ENCODE data around the gene ACOT8.
"Not testable (repeated sequence)": the region's sequence is repeated elsewhere in the genome, so short reads cannot be mapped to it uniquely, and the experiment has no call there.

The ACOT8 gene

GRCh38 chr20:45798935-45799642 lies 58.1 kb downstream of the ACOT8 start:
- no peak for DNase-seq (ENCODE audit: extremely low read depth in 1 of 2, low read depth in 1 of 2)

- DNase-seq (ENCODE audit: extremely low read depth in 1 of 2, low read depth in 1 of 2): not testable (repeated sequence)
These were observed 59.2 kb downstream of the ACOT8 start for GRCh38 chr20:45797955-45798354.

- DNase-seq (ENCODE audit: extremely low read depth in 1 of 2, low read depth in 1 of 2): not testable (repeated sequence)
These were observed 59.7 kb downstream of the ACOT8 start for GRCh38 chr20:45797510-45797909.

GRCh38 chr20:45796337-45797065 lies 60.7 kb downstream of the ACOT8 start:
- no peak for DNase-seq (ENCODE audit: extremely low read depth in 1 of 2, low read depth in 1 of 2)

- DNase-seq (ENCODE audit: extremely low read depth in 1 of 2, low read depth in 1 of 2): no peak
These were observed 64.7 kb downstream of the ACOT8 start for GRCh38 chr20:45792317-45793118.

All from stimulated activated CD8-positive, alpha-beta memory T cell treated with anti-CD3 and anti-CD28 coated beads, Interleukin-7, amount 100 ng/mL, for 48 hours (primary cell).